ENCODE data around the gene KRTAP12-1.

KRTAP12-1 gene

GRCh38 chr21:44681861-44682579 lies at the start of gene KRTAP12-1:
KRTAP12-1 (minus strand) TSS chr21:44682163; CDS start chr21:44682123, 40 bp downstream.
- no peak within 1 kb of the TSS for H3K4me3 ChIP-seq (ENCODE audit: low read depth, low read length)
- no peak for DNase-seq (ENCODE audit: low read depth)
- TF ChIP-seq MAX (IDR thresholded peaks at IDR 0.05; ENCODE audit: low read depth, low read length) (no peak), CTCF (IDR thresholded peaks at IDR 0.05; ENCODE audit: low read depth, low read length) (no peak)

GRCh38 chr21:44730951-44731579 lies 49.1 kb upstream of the KRTAP12-1 start:
- peak; percentile 85 for DNase-seq (ENCODE audit: low read depth)
- TF ChIP-seq MAX (IDR thresholded peaks at IDR 0.05; ENCODE audit: low read depth, low read length) (no peak), MYC (IDR thresholded peaks at IDR 0.05; ENCODE audit: low read depth, low read length) (0 out of 2 replicates have a peak, but pooled peaks have one; percentile 3), CTCF (IDR thresholded peaks at IDR 0.05; ENCODE audit: low read depth, low read length) (no peak)
- no peak overlapping the region for H3K4me3 ChIP-seq (ENCODE audit: low read depth, low read length)

- H3K4me3 ChIP-seq (ENCODE audit: low read depth, low read length): no peak overlapping the region
- no peak for DNase-seq (ENCODE audit: low read depth)
- TF ChIP-seq MYC (IDR thresholded peaks at IDR 0.05; ENCODE audit: low read depth, low read length) (no peak), MAX (IDR thresholded peaks at IDR 0.05; ENCODE audit: low read depth, low read length) (no peak), CTCF (IDR thresholded peaks at IDR 0.05; ENCODE audit: low read depth, low read length) (no peak), POLR2A (IDR thresholded peaks at IDR 0.05; ENCODE audit: extremely low read depth, insufficient read length) (no peak)
These were observed 48.0 kb upstream of the KRTAP12-1 start for GRCh38 chr21:44730028-44730395.

- H3K4me3 ChIP-seq (ENCODE audit: low read depth, low read length): no peak overlapping the region
- no peak for TF ChIP-seq MAX (IDR thresholded peaks at IDR 0.05; ENCODE audit: low read depth, low read length)
- no peak for TF ChIP-seq CTCF (IDR thresholded peaks at IDR 0.05; ENCODE audit: low read depth, low read length)
- no peak for TF ChIP-seq POLR2A (IDR thresholded peaks at IDR 0.05; ENCODE audit: extremely low read depth, insufficient read length)
- TF ChIP-seq MYC (IDR thresholded peaks at IDR 0.05; ENCODE audit: low read depth, low read length): no peak
- no peak for DNase-seq (ENCODE audit: low read depth)
These were observed 47.5 kb upstream of the KRTAP12-1 start for GRCh38 chr21:44729336-44730027.

- TF ChIP-seq POLR2A (IDR thresholded peaks at IDR 0.05; ENCODE audit: extremely low read depth, insufficient read length) (no peak), CTCF (IDR thresholded peaks at IDR 0.05; ENCODE audit: low read depth, low read length) (no peak), MAX (IDR thresholded peaks at IDR 0.05; ENCODE audit: low read depth, low read length) (no peak), MYC (IDR thresholded peaks at IDR 0.05; ENCODE audit: low read depth, low read length) (no peak)
- DNase-seq (ENCODE audit: low read depth): no peak
- no peak overlapping the region for H3K4me3 ChIP-seq (ENCODE audit: low read depth, low read length)
These were observed 46.8 kb upstream of the KRTAP12-1 start for GRCh38 chr21:44728716-44729115.
